DMS153 treated with DMSO at 0.1 percent for 48 hours (cell line): ENCODE results near the gene SLC6A18.
A peak's percentile ranks its signal among the peaks of the same experiment; 100 is the strongest.
"Not testable (repeated sequence)": the region's sequence is repeated elsewhere in the genome, so short reads cannot be mapped to it uniquely, and the experiment has no call there.

Experiments
- DNase-seq: peaks from one replicate; lab custom pipeline; 2025; ENCODE audit not compliant: unreplicated experiment; lab: John Stamatoyannopoulos, UW

The SLC6A18 gene

GRCh38 chr5:1229023-1229422, 3.8 kb downstream of the SLC6A18 start:
- DNase-seq = not testable (repeated sequence)

GRCh38 chr5:1229822-1230221, 4.6 kb downstream of the SLC6A18 start:
- DNase-seq = no peak

GRCh38 chr5:1230551-1230950, 5.4 kb downstream of the SLC6A18 start:
- no peak for DNase-seq

GRCh38 chr5:1231354-1231905, 6.2 kb downstream of the SLC6A18 start:
- no peak for DNase-seq

- DNase-seq = no peak
These were observed 7.6 kb downstream of the SLC6A18 start for GRCh38 chr5:1232780-1233179.

- no peak for DNase-seq
These were observed 10.2 kb downstream of the SLC6A18 start for GRCh38 chr5:1235379-1235778.

GRCh38 chr5:1235838-1236237, 10.7 kb downstream of the SLC6A18 start:
- no peak for DNase-seq

- DNase-seq = peak; percentile 89
These were observed 14.5 kb downstream of the SLC6A18 start for GRCh38 chr5:1239505-1240251.

GRCh38 chr5:1240496-1241260, 15.5 kb downstream of the SLC6A18 start:
- no peak for DNase-seq

- no peak for DNase-seq
These were observed 16.4 kb downstream of the SLC6A18 start for GRCh38 chr5:1241509-1242080.

GRCh38 chr5:1242733-1243486, 17.7 kb downstream of the SLC6A18 start:
- DNase-seq = no peak

GRCh38 chr5:1243487-1244130, 18.4 kb downstream of the SLC6A18 start:
- DNase-seq = no peak

GRCh38 chr5:1244255-1244654, 19.1 kb downstream of the SLC6A18 start:
- DNase-seq = no peak

- DNase-seq = no peak
These were observed 19.8 kb downstream of the SLC6A18 start for GRCh38 chr5:1244976-1245375.

- no peak for DNase-seq
These were observed 20.9 kb downstream of the SLC6A18 start for GRCh38 chr5:1245905-1246576.

- DNase-seq = peak; percentile 48
These were observed 21.7 kb downstream of the SLC6A18 start for GRCh38 chr5:1246711-1247431.

- DNase-seq = no peak
These were observed 22.6 kb downstream of the SLC6A18 start for GRCh38 chr5:1247811-1248210.

GRCh38 chr5:1249366-1250280, 24.4 kb downstream of the SLC6A18 start:
- DNase-seq = no peak
